ENCODE measurements around the gene ESPL1. TPM values are rescaled to one million over a fixed set of nuclear protein-coding genes. Genes with fewer than 3 reads are reported as not detected.

ESPL1 gene
- total and polyA plus RNA-seq, 2 of the 8 experiments (the other 6 are each of a cell fraction or from before 2014, with no cell fraction given) = 31.8 to 52.7 TPM

GRCh38 chr12:53255996-53256395, 12.1 kb upstream of the ESPL1 start:
- H4K8ac ChIP-seq (ENCODE audit: extremely low read depth, insufficient read depth, low read length) = no peak overlapping the region
- no peak overlapping the region for H3K4me2 ChIP-seq (ENCODE audit: insufficient read depth in 1 of 2, low read depth in 2 of 2, low read length in 2 of 2)
- no peak overlapping the region; a peak in 1 of 7 replicates for H3K9ac ChIP-seq (replicated peaks in 1 of 4; ENCODE audit: extremely low read depth in 1 of 4, low read depth in 3 of 4, low read length in 3 of 4)
- no peak overlapping the region for H2AFZ ChIP-seq (ENCODE audit: low read length)
- H3K4me1 ChIP-seq (replicated peaks in 1 of 4; ENCODE audit: control insufficient read depth in 3 of 4, insufficient read depth in 4 of 4, low read length in 3 of 4) = peaks cover 0 to 11% (median 3%) of the 10 kb centered on the region in 4 experiments; a peak in 5 of 7 replicates
- no peak overlapping the region for H3K4ac ChIP-seq (replicated peaks; ENCODE audit: insufficient read length, low read depth, low read length)
- no peak overlapping the region for H3K14ac ChIP-seq (ENCODE audit: insufficient read length)
- no peak overlapping the region for H4K91ac ChIP-seq (replicated peaks; ENCODE audit: insufficient read length, low read length)
- no peak overlapping the region for H4K5ac ChIP-seq (ENCODE audit: insufficient read length, low read depth, low read length)
- H2BK15ac ChIP-seq (ENCODE audit: low read length) = no peak overlapping the region
- H3K27ac ChIP-seq (ENCODE audit: low read depth, low read length) = no peak overlapping the region
- POLR2A ChIA-PET (ENCODE audit: partially characterized antibody) = interaction anchor here (2.9 kb wide), 1 partner anchor 39 kb away, joined by 11 read pairs; the partner anchor contains the start of gene PFDN5
- no peak overlapping the region for H3K23ac ChIP-seq (ENCODE audit: insufficient read length)
- H2BK5ac ChIP-seq (ENCODE audit: low read depth, low read length) = no peak overlapping the region
- peaks cover 0 to 15% of the 10 kb centered on the region in 2 experiments; a peak in 1 of 4 replicates for H3K79me2 ChIP-seq (ENCODE audit: control insufficient read depth in 1 of 2, insufficient read depth in 2 of 2, low read length in 2 of 2)
- peaks cover 7% of the 10 kb centered on the region; the same call in 1 of the 2 replicates for H3K23me2 ChIP-seq (ENCODE audit: low read depth, low read length)
- no peaks in the 10 kb centered on the region for H3K9me3 ChIP-seq (ENCODE audit: insufficient read depth in 2 of 2, low read depth in 1 of 2, low read length in 1 of 2)
- peaks cover 0 to 4% (median 0%) of the 10 kb centered on the region in 4 experiments; a peak in 1 of 8 replicates for H3K36me3 ChIP-seq (ENCODE audit: control insufficient read depth in 2 of 4, insufficient read depth in 4 of 4, low read length in 3 of 4)
- WGBS, 2 experiments (ENCODE audit: extremely low coverage in 1 of 2, insufficient coverage in 1 of 2, insufficient read length in 1 of 2, insufficient replicate concordance in 2 of 2, low coverage in 1 of 2, low lambda C conversion rate in 2 of 2, missing lambda C conversion rate in 1 of 2) = 98% methylated on average over 3 of the region's 3 CpGs; no CpG with 5 or more reads in 1 of the 2 experiments
- no peak overlapping the region for H2AK5ac ChIP-seq (ENCODE audit: low read depth, low read length)
- H4K20me1 ChIP-seq (replicated peaks in 1 of 2; ENCODE audit: control insufficient read depth in 1 of 2, insufficient read depth in 2 of 2, low read length in 2 of 2) = no peaks in the 10 kb centered on the region
- H3K79me1 ChIP-seq (ENCODE audit: low read depth, low read length) = no peaks in the 10 kb centered on the region
- CTCF ChIA-PET (ENCODE audit: partially characterized antibody) = interaction anchor here (0.5 to 23.0 kb wide), 7 partner anchors 8 to 163 kb away, joined by 3 to 654 read pairs (median 5); partner anchors contain the start of gene ESPL1
- H3K56ac ChIP-seq (replicated peaks; ENCODE audit: insufficient read length, low read depth, low read length) = no peak overlapping the region
- H3K4me3 ChIP-seq (ENCODE audit: extremely low read depth in 1 of 4, insufficient read depth in 2 of 4, low read depth in 3 of 4, low read length in 4 of 4) = no peak overlapping the region
- H2BK12ac ChIP-seq (ENCODE audit: low read depth, low read length) = no peak overlapping the region
- no peak overlapping the region for H2BK120ac ChIP-seq (replicated peaks; ENCODE audit: low read depth, low read length)
- H3K27me3 ChIP-seq (replicated peaks in 1 of 4; ENCODE audit: control insufficient read depth in 3 of 4, extremely low read depth in 1 of 4, insufficient read depth in 3 of 4, low read length in 3 of 4) = no peaks in the 10 kb centered on the region
- FAIRE-seq (no peak), DNase-seq (ENCODE audit: low read depth in 1 of 2, low spot score in 2 of 2) (no peak)
- H2BK20ac ChIP-seq (ENCODE audit: low read length) = no peak overlapping the region
- no peak overlapping the region for H3K18ac ChIP-seq (ENCODE audit: extremely low read depth, low read length)
- TF ChIP-seq BRCA1 (IDR thresholded peaks at IDR 0.05; ENCODE audit: low read depth, low read length) (no peak), EGR1 (IDR thresholded peaks at IDR 0.05; ENCODE audit: borderline replicate concordance, low read depth, low read length) (no peak), HDAC2 (IDR thresholded peaks at IDR 0.05; ENCODE audit: borderline replicate concordance in 1 of 2, low read depth in 2 of 2, low read length in 2 of 2) (no peak), EP300 (IDR thresholded peaks at IDR 0.05; ENCODE audit: borderline replicate concordance in 1 of 2, low read depth in 2 of 2, low read length in 2 of 2) (no peak), CHD2 (IDR thresholded peaks at IDR 0.05; ENCODE audit: low read length) (no peak), SP1 (IDR thresholded peaks at IDR 0.05; ENCODE audit: low read depth, low read length) (no peak), YY1 (IDR thresholded peaks at IDR 0.05; ENCODE audit: low read depth, low read length) (no peak), SAP30 (IDR thresholded peaks at IDR 0.05; ENCODE audit: insufficient read depth, insufficient replicate concordance, low read length) (no peak), NANOG (IDR thresholded peaks at IDR 0.05; ENCODE audit: insufficient read depth, low read depth, low read length, poor library complexity, severe bottlenecking) (no peak), KDM5A (IDR thresholded peaks at IDR 0.05; ENCODE audit: low read length) (no peak), SP4 (IDR thresholded peaks at IDR 0.05; ENCODE audit: low read length) (no peak)
